Urinary bladder (tissue), 4 donors: Measurements from ENCODE around the gene POLR3C. TPM values are rescaled to one million over a fixed set of nuclear protein-coding genes. Genes with fewer than 3 reads are reported as not detected.
"Not testable (repeated sequence)": the region's sequence is repeated elsewhere in the genome, so short reads cannot be mapped to it uniquely, and the experiment has no call there.

Experiments
- DNase-seq: peaks from one replicate; pipeline ENCODE4 v3.0.0-alpha.2; 2015; ENCODE audit errors: extremely low spot score
- H3K27ac ChIP-seq: one replicate; pipeline ENCODE4 v1.5.1; 2013; ENCODE audit warnings: low read depth, mild to moderate bottlenecking, moderate library complexity
- H3K36me3 ChIP-seq: one replicate; pipeline ENCODE4 v1.6.1; 2013; ENCODE audit warnings: mild to moderate bottlenecking, moderate library complexity; ENCODE audit not compliant: insufficient read depth
- H3K4me1 ChIP-seq: one replicate; pipeline ENCODE4 v1.6.1; 2013; ENCODE audit warnings: mild to moderate bottlenecking, moderate library complexity; ENCODE audit not compliant: insufficient read depth
- H3K4me3 ChIP-seq: one replicate; pipeline ENCODE4 v1.5.1; 2013; ENCODE audit warnings: low read depth, low read length
- WGBS: extraction: QIAGEN DNeasy Blood & Tissue Kit; methylation state at CpG from one replicate; pipeline ENCODE4 v1.1.7; 2013; 5-methylcytosine and 5-hydroxymethylcytosine counted together
- polyA plus RNA-seq: library from polyadenylated mRNA; stranded (reverse); fragments of 200-250 nt; gene quantifications from one replicate; pipeline ENCODE4 v1.2.3, GENCODE V29; 2013
- total RNA-seq: library from RNA; depleted of rRNA; stranded (reverse); fragments of >200 nt; gene quantifications from one replicate; pipeline ENCODE4 v1.2.3, GENCODE V29; 2014
- donor health status: healthy with polysubstance abuse.
- donor health status: healthy.

Gene POLR3C
- total and polyA plus RNA-seq, 2 donors: 23.5 to 25.6 TPM

DNA sequence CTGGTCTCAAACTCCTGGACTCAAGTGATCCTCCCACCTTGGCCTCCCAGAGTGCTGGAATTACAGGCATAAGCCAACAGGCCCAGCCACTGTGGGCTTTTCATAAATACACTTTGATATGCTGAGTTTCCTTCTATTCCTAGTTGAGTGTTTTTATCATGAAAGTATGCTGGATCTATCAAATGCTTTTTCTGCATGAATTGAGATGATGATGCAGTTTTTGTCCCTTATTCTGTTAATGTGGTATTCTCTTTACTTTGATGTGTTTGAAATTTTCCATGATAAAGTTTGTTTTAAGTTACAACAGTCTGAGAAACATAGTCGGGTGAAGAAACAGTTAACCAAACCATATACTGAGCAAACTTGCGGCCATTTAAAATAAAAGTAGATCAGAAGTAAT, 24.2 kb upstream of the POLR3C start:
- DNase-seq: no peak
- Histone ChIP-seq H3K4me1 (no peaks in the 10 kb centered on the region), H3K36me3 (no peaks in the 10 kb centered on the region), H3K27ac (no peak overlapping the region), H3K4me3 (no peak overlapping the region)
- 94% methylated on average over 2 of the region's 2 CpGs for WGBS

DNA sequence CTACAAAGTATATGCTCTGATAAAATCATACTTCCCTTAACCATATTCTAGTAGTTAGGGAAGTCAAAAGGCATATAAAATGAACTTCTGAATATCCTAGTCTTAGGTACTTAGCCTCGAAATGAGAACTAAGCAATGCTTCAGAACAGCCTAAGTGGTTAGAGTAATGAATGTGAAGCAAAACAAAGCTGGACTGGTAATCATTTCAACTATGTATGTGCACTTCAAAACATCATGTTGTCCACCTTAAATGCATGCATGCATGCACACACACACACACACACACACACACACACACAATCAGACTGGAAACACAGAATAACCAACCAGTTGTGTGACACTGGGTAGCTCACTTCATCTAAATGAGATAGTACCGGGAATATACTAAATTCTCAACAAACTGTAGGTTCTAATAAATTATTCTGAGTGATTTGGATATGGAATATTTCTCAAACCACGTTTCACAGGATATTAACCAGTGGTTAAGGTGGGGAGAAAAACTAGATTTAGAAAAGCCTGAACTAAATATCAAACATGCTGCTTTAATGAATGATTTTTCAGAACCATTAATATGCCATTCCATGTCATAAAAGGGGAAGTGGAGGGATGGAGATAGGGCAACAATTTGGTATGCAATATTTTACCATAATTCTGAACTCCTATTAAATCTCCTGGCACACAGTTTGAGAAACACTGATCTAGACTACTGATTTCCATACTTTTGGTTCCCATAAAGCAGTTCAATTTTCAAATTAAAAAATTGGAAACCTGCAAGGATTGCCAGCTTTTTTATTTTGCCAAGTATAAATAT, 19.6 kb upstream of the POLR3C start:
- Histone ChIP-seq H3K36me3 (no peaks in the 10 kb centered on the region), H3K4me3 (no peak overlapping the region), H3K4me1 (no peaks in the 10 kb centered on the region), H3K27ac (no peak overlapping the region)
- DNase-seq: no peak
- 65% methylated on average over 3 of the region's 3 CpGs for WGBS

DNA sequence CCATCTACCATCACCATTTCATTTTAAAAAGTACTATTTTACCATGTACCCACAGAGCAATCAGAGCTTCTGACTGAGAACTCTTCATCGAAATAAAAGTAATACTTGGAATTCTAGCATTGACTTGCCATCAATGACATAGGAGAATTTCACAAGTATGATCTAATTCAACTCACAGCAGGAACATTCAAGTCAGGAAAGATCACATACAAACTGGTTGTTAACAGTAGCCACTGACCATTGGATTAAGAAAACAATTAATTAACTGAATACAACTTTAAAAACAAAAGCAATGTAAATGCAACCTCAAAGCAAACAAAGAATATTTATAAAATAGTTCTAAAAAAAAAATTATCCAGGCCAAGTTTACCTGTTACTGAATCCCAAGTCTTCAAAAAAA, 18.9 kb upstream of the POLR3C start:
- DNase-seq: no peak
- WGBS: 78% methylated on average over 1 of the region's 1 CpG
- H3K36me3 ChIP-seq: no peaks in the 10 kb centered on the region
- H3K27ac ChIP-seq: no peak overlapping the region
- H3K4me3 ChIP-seq: no peak overlapping the region
- no peaks in the 10 kb centered on the region for H3K4me1 ChIP-seq

DNA sequence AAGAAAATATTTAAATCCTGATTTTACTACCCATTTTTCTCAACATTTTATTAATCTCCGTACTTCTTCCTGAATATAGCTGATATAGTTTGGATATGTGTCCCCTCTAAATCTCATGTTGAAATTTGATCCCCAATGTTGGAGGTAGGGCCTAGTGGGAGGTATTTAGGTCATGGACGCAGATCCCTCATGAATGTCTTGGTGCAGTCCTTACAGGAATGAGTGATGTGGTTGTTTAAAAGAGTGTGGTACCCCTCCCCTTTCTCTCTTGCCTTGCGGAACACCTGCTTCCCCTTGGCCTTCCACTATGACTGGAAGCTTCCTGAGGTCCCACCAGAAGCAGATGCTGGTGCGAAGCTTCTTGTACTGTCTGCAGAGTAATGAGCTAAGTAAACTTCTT, 17.6 kb upstream of the POLR3C start:
- no peak overlapping the region for H3K27ac ChIP-seq
- no peak for DNase-seq
- H3K36me3 ChIP-seq: no peaks in the 10 kb centered on the region
- WGBS: 97% methylated on average over 4 of the region's 4 CpGs
- H3K4me1 ChIP-seq: no peaks in the 10 kb centered on the region
- no peak overlapping the region for H3K4me3 ChIP-seq

DNA sequence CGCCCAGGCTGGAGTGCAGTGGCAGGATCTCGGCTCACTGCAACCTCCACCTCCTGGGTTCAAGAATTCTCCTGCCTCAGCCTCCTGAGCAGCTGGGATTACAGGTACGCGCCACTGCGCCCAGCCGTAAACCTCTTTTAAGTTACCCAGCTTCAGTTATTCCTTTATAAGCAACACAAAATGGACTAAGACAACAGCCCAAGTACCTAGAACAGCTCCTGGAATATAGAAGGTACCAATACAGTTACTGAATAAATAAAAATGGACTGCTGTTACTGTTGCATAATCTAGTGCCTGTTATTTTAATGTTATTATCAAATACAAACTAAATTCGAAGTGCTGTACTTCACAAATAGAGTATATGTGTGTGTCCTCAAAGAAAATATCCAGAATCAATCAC, 17.2 kb upstream of the POLR3C start:
- Histone ChIP-seq H3K36me3 (no peaks in the 10 kb centered on the region), H3K27ac (no peak overlapping the region), H3K4me3 (no peak overlapping the region), H3K4me1 (no peaks in the 10 kb centered on the region)
- no peak for DNase-seq
- WGBS: 95% methylated on average over 7 of the region's 7 CpGs

DNA sequence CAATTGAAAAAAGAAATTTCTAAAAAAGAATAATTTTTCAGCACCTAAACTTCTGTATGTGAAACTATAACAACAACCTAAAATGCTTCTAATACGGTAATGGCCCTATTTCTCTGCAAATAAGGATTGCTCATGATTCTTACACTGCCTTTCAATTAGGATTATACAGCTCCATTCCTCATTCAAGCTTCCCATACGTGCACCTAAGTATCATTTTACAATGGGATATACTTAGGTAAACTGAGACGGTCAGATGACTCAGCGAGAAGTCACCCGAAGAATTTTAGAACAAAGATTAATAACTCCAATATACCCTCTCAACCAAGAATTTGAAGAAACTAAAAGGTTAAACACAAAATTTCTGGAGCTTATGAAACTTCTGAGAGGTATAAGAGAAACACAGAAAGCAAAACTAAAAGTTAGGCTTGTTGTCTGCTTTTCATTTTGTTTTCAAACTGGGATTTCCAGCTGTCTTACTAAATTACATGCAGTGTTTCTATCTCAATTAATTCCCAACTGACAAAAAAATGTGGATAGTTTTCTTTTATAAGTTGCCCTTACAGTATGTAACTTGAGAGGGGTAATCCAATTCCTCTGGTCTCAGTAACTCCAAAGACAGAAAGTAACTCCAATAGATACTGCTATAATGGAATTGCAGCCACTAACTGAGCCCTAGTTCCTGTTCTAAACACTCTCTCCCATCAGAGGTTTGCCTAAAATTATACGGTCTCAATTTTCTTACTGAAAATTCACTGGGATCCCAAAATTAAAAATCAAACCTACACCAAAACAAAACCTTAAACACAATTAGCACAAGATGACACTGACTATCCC, 10.8 kb upstream of the POLR3C start:
- DNase-seq, H3K36me3 ChIP-seq, H3K4me3 ChIP-seq, H3K27ac ChIP-seq, H3K4me1 ChIP-seq: not testable (repeated sequence)
- 55% methylated on average over 5 of the region's 6 CpGs for WGBS

DNA sequence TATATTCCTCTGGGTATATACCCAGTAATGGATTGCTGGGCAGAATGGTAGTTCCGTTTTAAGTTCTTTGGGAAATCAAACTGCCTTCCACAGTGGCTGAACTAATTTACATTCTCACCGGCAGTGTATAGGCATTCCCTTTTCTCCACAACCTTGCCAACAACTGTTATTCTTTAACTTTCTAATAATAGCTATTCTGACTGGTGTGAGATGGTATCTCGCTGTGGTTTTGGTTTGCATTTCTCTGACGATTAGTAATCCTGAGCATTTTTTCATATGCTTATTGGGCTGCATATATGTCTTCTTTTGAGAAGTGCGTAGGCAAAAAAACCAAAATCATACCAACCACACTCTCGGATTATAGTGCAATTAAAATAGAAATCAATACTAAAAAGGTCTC, 5.9 kb upstream of the POLR3C start:
- not testable (repeated sequence) for DNase-seq, H3K4me3 ChIP-seq, H3K27ac ChIP-seq, H3K4me1 ChIP-seq, H3K36me3 ChIP-seq
- WGBS: 59% methylated on average over 4 of the region's 6 CpGs

DNA sequence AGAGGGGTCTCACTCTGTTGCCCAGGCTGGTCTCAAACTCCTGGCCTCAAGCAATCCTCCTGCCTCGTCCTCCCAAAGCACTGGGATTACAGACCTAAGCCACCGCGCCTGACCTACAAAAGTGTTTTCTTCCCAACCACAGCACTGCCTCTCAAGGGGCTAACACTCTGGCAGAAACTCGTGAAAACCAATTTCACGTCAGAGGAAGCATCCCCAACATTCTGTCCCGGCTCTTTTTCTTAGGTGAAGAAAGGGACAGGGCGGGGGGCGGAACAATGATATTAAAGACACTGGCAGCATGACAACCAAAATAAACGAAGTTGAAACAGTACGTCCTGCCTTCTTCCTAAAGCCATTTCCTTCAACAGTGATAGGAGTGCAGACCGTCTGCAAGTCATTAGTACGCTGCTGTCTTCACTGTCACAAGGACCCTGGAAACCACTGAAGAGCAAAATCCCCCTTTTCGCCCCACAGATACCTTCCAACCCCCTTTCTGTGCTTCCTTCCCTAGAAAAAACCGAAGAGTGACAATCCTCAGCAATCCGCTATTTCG, 1.1 kb upstream of the POLR3C start:
- not testable (repeated sequence) for DNase-seq, H3K36me3 ChIP-seq, H3K4me3 ChIP-seq, H3K27ac ChIP-seq, H3K4me1 ChIP-seq
- 11% methylated on average over 4 of the region's 16 CpGs for WGBS

DNA sequence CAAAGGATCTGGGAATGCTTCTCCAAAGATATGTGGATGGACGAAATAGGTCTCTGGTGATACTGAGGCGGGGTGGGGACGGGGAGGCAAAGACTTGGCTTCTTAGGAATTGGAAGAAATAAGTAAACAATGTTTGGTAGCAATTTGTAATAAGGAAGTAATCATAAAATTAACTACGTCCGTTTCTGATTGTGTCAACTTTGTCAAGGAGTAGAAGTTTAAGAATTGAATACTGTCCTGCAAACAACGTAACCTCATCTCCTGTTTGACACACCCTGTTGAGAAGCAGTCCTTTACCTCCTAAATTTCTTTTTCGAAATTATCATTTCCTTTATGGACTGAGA, 471 bp downstream of the POLR3C start:
- Histone ChIP-seq H3K4me3 (peak overlapping the region; percentile 65), H3K27ac (peak overlapping the region; percentile 54), H3K36me3 (peaks cover 8% of the 10 kb centered on the region), H3K4me1 (peaks cover 1% of the 10 kb centered on the region)
- WGBS: under 1% methylated on average over 7 of the region's 7 CpGs
- no peak for DNase-seq

DNA sequence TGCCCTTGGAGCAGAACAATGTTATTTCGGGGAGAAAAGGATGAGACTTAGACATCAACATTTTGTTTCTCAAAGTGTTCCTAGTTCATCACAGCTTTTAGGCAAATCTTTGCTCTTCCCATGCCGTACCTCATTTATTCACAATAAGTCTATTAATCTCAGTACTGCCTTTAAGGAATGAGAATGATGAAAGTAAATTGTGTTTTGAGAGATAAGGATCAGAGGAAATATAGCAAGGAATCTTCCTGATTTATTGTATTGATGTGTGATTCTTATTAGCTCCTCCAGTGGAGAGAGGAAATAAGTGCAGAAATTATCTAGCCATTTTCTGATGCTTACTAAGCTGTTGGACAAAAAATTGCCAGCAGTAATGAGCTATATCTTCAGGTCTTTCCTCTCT, 2.0 kb downstream of the POLR3C start:
- WGBS: 92% methylated on average over 2 of the region's 2 CpGs
- H3K36me3 ChIP-seq: peaks cover 8% of the 10 kb centered on the region
- no peak overlapping the region for H3K27ac ChIP-seq
- DNase-seq: no peak
- peaks cover 1% of the 10 kb centered on the region for H3K4me1 ChIP-seq
- no peak overlapping the region for H3K4me3 ChIP-seq

DNA sequence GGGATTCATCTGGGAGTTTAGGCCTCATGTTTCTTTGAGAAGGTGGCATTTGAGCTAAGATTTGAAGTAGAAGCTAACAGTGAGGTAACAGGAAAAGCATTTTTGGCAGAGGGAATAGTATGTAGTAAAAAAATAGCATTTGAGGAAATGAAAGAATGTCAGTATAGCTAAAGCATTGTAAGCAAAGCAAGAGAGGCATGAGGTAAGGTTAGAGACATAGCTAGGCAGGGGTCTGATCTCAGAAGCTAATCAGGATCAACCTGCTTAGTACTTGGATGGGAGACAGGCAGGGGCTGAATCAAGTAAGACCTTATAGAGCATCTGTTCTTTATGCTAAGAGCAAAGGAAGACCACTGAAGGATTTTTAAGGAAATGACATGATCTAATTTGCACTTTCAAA, 4.0 kb downstream of the POLR3C start:
- DNase-seq: no peak
- H3K4me3 ChIP-seq: no peak overlapping the region
- peaks cover 1% of the 10 kb centered on the region for H3K4me1 ChIP-seq
- H3K36me3 ChIP-seq: peaks cover 8% of the 10 kb centered on the region
- H3K27ac ChIP-seq: no peak overlapping the region

DNA sequence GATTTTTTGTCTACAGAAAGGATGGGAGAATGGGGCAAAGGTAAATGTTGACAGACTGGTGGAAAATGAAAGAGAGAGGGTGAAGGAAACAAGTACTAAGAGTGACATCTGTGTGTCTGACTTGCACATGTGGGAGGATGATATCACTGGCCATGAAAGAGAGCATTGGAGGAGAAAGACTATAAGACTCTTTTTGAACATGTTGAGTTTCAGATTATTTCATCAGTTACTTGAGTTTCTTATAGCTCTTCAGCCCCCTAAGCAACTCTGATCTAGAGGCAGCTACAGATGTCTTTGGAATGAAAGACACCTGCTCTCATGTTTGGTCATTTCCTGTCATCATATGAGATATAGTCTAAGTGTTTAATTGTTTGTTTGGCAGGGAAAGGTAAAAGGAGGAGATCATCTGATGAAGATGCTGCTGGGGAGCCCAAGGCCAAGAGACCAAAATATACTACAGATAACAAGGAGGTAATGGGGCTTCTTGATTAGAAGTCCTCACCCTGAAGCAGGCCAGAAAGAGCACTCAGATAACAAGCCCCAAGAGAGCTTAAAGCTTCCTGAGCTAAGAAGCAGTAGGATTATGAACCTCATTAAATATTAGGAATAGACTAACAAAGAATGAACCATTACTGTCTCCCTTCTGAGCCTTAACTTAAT, 4.5 kb downstream of the POLR3C start:
- Histone ChIP-seq H3K4me3 (no peak overlapping the region), H3K36me3 (peaks cover 10% of the 10 kb centered on the region), H3K27ac (no peak overlapping the region), H3K4me1 (peaks cover 1% of the 10 kb centered on the region)
- DNase-seq: no peak

DNA sequence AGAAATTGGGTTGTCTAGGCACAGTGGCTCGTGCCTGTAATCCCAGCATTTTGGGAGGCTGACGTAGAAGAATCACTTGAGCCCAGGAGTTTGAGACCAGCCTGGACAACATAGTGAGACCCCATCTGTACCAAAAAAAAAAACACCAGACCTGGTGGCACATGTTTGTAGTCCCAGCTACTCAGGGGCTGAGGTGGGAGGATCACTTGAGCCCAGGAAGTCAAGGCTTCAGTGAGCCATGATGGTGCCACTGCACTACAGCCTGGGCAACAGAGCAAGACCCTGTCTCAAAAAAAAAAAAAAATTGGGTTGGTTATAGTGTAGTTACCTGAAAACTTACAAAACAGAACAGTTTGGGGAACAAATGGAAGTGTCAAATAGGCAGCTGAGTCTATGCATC, 6.8 kb downstream of the POLR3C start:
- H3K36me3 ChIP-seq: peaks cover 17% of the 10 kb centered on the region
- H3K4me1 ChIP-seq, DNase-seq, H3K4me3 ChIP-seq, H3K27ac ChIP-seq: not testable (repeated sequence)
- 99% methylated on average over 2 of the region's 2 CpGs for WGBS

DNA sequence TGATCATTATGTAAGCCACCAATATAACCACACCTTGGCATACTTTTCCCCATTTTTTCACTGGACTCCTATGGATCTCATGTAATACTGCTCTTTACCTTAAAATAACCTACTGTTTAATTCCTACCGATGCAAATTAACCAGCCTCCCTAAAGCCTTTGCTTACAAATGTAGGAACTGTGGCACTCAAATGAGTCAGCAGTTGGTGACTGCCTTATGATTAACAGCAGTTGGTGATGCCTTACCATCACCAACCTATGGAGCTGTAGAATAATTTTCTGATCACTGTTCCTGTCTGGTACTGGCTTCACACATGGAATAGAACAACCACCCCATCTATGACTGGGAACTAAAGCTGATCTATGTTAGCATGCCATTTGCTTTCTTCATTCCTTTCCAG, 13.7 kb downstream of the POLR3C start:
- WGBS: 90% methylated on average over 1 of the region's 1 CpG
- Histone ChIP-seq H3K4me1 (no peaks in the 10 kb centered on the region), H3K27ac (no peak overlapping the region), H3K36me3 (peaks cover 27% of the 10 kb centered on the region), H3K4me3 (no peak overlapping the region)
- no peak for DNase-seq
